Lower lobe of right lung (tissue), 2 donors: Measurements from ENCODE around the gene TTC28. TPM values are rescaled to one million over a fixed set of nuclear protein-coding genes. Genes with fewer than 3 reads are reported as not detected.

Source experiments
- ATAC-seq, 2 donors: fragments of 200-7000 bp; cut with Tn5 transposase; one replicate each; pipeline ENCODE4 v1.9.1; 2020 to 2022; ENCODE audit warnings: mild to moderate bottlenecking in 2 of 2, moderate library complexity in 2 of 2
- DNase-seq: peaks from one replicate; pipeline ENCODE4 v3.0.0-alpha.2; 2020
- H3K27ac ChIP-seq: fragments of 200-600 bp; one replicate; pipeline ENCODE4 v1.8.0; 2022
- H3K27me3 ChIP-seq: fragments of 200-600 bp; one replicate; pipeline ENCODE4 v1.8.0; 2022; ENCODE audit warnings: low read depth
- H3K36me3 ChIP-seq: fragments of 200-600 bp; one replicate; pipeline ENCODE4 v1.8.0; 2022; ENCODE audit warnings: mild to moderate bottlenecking
- H3K4me1 ChIP-seq: fragments of 200-600 bp; one replicate; pipeline ENCODE4 v1.8.0; 2022
- H3K4me3 ChIP-seq: fragments of 200-600 bp; one replicate; pipeline ENCODE4 v1.8.0; 2022; ENCODE audit warnings: mild to moderate bottlenecking
- H3K9me3 ChIP-seq: fragments of 200-600 bp; one replicate; pipeline ENCODE4 v1.8.0; 2022
- CTCF ChIP-seq: fragments of 200-600 bp; IDR thresholded peaks from one replicate; pipeline ENCODE4 v1.8.0; 2022; ENCODE audit warnings: antibody characterized with exemption, mild to moderate bottlenecking
- intact Hi-C: fragments of 100-400 bp; cut with DNase I; formaldehyde crosslinking; loops from one replicate; pipeline ENCODE4 v1.11.0; 2022
- total RNA-seq: library from RNA; stranded (reverse); fragmentation: NEBNext Ultra II Directional; extraction: Animal tissue kit (Norgen Biotek cat#: 25700); gene quantifications from one replicate; pipeline ENCODE4 v1.2.1, GENCODE V29; 2021
- donor health status: DM: no; HTN: yes; CAD: no; lungs with severe emphysema.

The TTC28 gene
- total RNA-seq, 1 donor from 2014 or later, result 39.6 TPM

GRCh38 chr22:28358312-28358711, 321.3 kb downstream of the TTC28 start:
- no peak for TF ChIP-seq CTCF
- ATAC-seq (no peak), DNase-seq (no peak)
- H3K27me3 ChIP-seq, result no peaks in the 10 kb centered on the region
- intact Hi-C loops, result no loop called here
- H3K27ac ChIP-seq, result no peak overlapping the region
- no peak overlapping the region for H3K4me3 ChIP-seq
- H3K36me3 ChIP-seq, result no peaks in the 10 kb centered on the region
- H3K4me1 ChIP-seq, result no peaks in the 10 kb centered on the region
- H3K9me3 ChIP-seq, result peaks cover 4% of the 10 kb centered on the region

DNA sequence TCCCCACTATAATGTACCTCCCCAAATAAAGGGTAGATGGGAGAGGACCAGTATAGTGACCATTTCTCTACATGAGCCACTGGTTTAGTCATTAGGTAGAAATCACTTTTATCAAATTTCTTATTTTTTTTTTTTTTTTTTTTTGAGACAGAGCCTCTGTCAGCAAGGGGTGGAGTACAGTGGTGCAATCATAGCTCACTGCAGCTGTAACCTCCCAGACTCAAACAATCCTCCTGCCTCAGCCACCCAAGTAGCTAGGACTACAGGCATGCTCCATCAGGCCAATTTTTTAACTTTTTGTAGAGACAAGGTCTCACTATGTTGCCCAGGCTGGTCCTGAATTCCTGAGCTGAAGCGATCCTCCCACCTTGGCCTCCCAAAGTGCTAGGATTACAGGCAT, 322.4 kb downstream of the TTC28 start:
- no peak for DNase-seq
- Histone ChIP-seq H3K9me3 (no peaks in the 10 kb centered on the region), H3K36me3 (no peaks in the 10 kb centered on the region), H3K4me1 (no peaks in the 10 kb centered on the region), H3K4me3 (no peak overlapping the region), H3K27me3 (no peaks in the 10 kb centered on the region), H3K27ac (no peak overlapping the region)
- no peak for ATAC-seq
- TF ChIP-seq CTCF, result no peak
- intact Hi-C loops, result no loop called here

- Histone ChIP-seq H3K27me3 (no peaks in the 10 kb centered on the region), H3K4me1 (peaks cover 2% of the 10 kb centered on the region), H3K27ac (no peak overlapping the region), H3K9me3 (no peaks in the 10 kb centered on the region), H3K4me3 (no peak overlapping the region), H3K36me3 (no peaks in the 10 kb centered on the region)
- no peak for TF ChIP-seq CTCF
- ATAC-seq (no peak), DNase-seq (no peak)
- intact Hi-C loops, result no loop called here
Measured at GRCh38 chr22:28351476-28351875, 328.2 kb downstream of the TTC28 start.

- H3K4me3 ChIP-seq, result no peak overlapping the region
- no peak for DNase-seq
- intact Hi-C loops, result no loop called here
- no peaks in the 10 kb centered on the region for H3K27me3 ChIP-seq
- TF ChIP-seq CTCF, result no peak
- no peaks in the 10 kb centered on the region for H3K9me3 ChIP-seq
- H3K36me3 ChIP-seq, result no peaks in the 10 kb centered on the region
- no peak for ATAC-seq
- H3K4me1 ChIP-seq, result peaks cover 2% of the 10 kb centered on the region
- no peak overlapping the region for H3K27ac ChIP-seq
Measured at GRCh38 chr22:28348613-28349609, 330.7 kb downstream of the TTC28 start.

DNA sequence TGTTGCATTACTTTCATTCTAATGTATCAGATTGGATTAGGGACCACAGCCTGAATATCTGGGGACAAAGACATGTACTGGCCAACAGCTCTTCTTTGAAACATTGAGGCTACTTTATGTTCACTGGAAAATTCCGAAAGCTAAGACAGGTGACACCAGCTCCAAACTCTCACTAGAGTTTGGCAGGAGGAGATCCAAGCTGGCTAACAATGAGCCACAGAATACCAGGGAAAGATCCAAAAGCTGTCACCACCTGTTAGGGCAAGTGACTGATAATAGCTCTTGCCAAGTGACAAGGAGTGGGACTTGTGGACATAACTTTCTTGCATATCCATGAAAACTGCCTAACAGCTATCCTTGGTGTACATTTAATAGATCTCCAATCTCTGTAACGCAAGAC, 333.3 kb downstream of the TTC28 start:
- no peak for DNase-seq
- TF ChIP-seq CTCF, result no peak
- intact Hi-C loops, result no loop called here
- Histone ChIP-seq H3K36me3 (no peaks in the 10 kb centered on the region), H3K27ac (no peak overlapping the region), H3K9me3 (no peaks in the 10 kb centered on the region), H3K4me3 (no peak overlapping the region), H3K27me3 (no peaks in the 10 kb centered on the region), H3K4me1 (peaks cover 2% of the 10 kb centered on the region)
- no peak for ATAC-seq
